Fibroblast of the aortic adventitia (primary cell): ENCODE results near the gene OOSP2. TPM values are rescaled to one million over a fixed set of nuclear protein-coding genes. Genes with fewer than 3 reads are reported as not detected.

ENCODE experiments used
- DNase-seq: peaks from one replicate; pipeline ENCODE4 v3.0.0-alpha.2; 2010; ENCODE audit warnings: low read depth
- H3K4me3 ChIP-seq: 2 replicates; pipeline ENCODE4 v1.5.1; 2011; ENCODE audit warnings: low read depth, mild to moderate bottlenecking, control low read depth, low read length, moderate library complexity
- CTCF ChIP-seq: IDR thresholded peaks from 2 replicates; pipeline ENCODE4 v1.5.1; 2011; ENCODE audit warnings: mild to moderate bottlenecking, low read length, control low read depth, inconsistent platforms; ENCODE audit not compliant: insufficient read depth
- total RNA-seq: library from RNA; depleted of rRNA; stranded (reverse); fragments of >200 nt; gene quantifications from 2 replicates; pipeline ENCODE4 v1.2.3, GENCODE V29; 2012; ENCODE audit warnings: low replicate concordance

The OOSP2 gene
- total RNA-seq, 1 donor, result not detected

- no peak for TF ChIP-seq CTCF
- H3K4me3 ChIP-seq, result no peak overlapping the region
- no peak for DNase-seq
These were observed 38.5 kb downstream of the OOSP2 start for GRCh38 chr11:60078745-60079144.

- DNase-seq, result no peak
- TF ChIP-seq CTCF, result no peak
- H3K4me3 ChIP-seq, result no peak overlapping the region
These were observed 40.3 kb downstream of the OOSP2 start for GRCh38 chr11:60080535-60080934.

- no peak overlapping the region for H3K4me3 ChIP-seq
- no peak for TF ChIP-seq CTCF
- no peak for DNase-seq
These were observed 44.5 kb downstream of the OOSP2 start for GRCh38 chr11:60084631-60085273.

- TF ChIP-seq CTCF, result no peak
- DNase-seq, result no peak
These were observed 45.7 kb downstream of the OOSP2 start for GRCh38 chr11:60085909-60086308.

GRCh38 chr11:60087239-60087638 lies 47.0 kb downstream of the OOSP2 start:
- DNase-seq, result no peak
- H3K4me3 ChIP-seq, result no peak overlapping the region
- TF ChIP-seq CTCF, result no peak

More at GRCh38 chr11:60085909-60086308, 45.7 kb downstream of the OOSP2 start:
- H3K4me3 ChIP-seq, result no peak overlapping the region

- no peak for TF ChIP-seq CTCF
- DNase-seq, result no peak
- H3K4me3 ChIP-seq, result no peak within 1 kb of the TSS
These were observed 48.2 kb downstream of the OOSP2 start, which contains the start of gene MS4A2 for GRCh38 chr11:60088364-60088763. TSS of gene MS4A2 (plus strand) at chr11:60088664. CDS start at chr11:60088766, 102 bp downstream.
